Measurements from ENCODE around the gene MAN1C1.

DNA sequence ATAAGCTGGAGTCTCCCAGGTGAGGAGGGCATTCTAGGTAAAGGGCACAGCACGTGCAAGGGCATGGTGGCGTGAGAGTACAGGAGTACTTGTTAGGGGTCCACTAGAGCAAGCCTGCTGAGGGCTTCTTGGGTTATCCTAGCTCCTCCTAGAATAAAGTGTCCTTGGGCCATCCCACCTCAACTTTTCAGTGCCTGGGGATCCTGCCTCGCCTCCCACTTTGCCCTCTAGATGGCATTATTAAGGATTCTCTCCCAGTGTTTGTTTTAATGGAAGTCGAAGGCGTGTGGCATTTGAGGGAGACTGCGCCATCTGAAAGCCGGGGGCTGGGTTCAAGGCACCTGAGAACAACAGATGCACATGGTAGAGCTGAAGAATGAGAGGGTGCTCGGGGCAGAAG, 108.9 kb downstream of the MAN1C1 start:
- no peak for TF ChIP-seq RCOR1 (IDR thresholded peaks at IDR 0.05; ENCODE audit: low read length)
- TF ChIP-seq POLR2AphosphoS5 (IDR thresholded peaks at IDR 0.05; ENCODE audit: low read depth, low read length): no peak
- TF ChIP-seq, protein P1, sequence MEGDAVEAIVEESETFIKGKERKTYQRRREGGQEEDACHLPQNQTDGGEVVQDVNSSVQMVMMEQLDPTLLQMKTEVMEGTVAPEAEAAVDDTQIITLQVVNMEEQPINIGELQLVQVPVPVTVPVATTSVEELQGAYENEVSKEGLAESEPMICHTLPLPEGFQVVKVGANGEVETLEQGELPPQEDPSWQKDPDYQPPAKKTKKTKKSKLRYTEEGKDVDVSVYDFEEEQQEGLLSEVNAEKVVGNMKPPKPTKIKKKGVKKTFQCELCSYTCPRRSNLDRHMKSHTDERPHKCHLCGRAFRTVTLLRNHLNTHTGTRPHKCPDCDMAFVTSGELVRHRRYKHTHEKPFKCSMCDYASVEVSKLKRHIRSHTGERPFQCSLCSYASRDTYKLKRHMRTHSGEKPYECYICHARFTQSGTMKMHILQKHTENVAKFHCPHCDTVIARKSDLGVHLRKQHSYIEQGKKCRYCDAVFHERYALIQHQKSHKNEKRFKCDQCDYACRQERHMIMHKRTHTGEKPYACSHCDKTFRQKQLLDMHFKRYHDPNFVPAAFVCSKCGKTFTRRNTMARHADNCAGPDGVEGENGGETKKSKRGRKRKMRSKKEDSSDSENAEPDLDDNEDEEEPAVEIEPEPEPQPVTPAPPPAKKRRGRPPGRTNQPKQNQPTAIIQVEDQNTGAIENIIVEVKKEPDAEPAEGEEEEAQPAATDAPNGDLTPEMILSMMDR (IDR thresholded peaks at IDR 0.05): 0 out of 2 replicates have a peak, but pooled peaks have one; percentile 16
- TF ChIP-seq, protein P2, sequence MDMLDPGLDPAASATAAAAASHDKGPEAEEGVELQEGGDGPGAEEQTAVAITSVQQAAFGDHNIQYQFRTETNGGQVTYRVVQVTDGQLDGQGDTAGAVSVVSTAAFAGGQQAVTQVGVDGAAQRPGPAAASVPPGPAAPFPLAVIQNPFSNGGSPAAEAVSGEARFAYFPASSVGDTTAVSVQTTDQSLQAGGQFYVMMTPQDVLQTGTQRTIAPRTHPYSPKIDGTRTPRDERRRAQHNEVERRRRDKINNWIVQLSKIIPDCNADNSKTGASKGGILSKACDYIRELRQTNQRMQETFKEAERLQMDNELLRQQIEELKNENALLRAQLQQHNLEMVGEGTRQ (IDR thresholded peaks at IDR 0.05; ENCODE audit: borderline replicate concordance, low read depth, low read length): no peak
- TF ChIP-seq TAF1 (IDR thresholded peaks at IDR 0.05; ENCODE audit: borderline replicate concordance, low read depth, low read length): no peak
- TF ChIP-seq NRF1 (IDR thresholded peaks at IDR 0.05; ENCODE audit: low read depth, low read length): no peak
- TF ChIP-seq, protein P3, sequence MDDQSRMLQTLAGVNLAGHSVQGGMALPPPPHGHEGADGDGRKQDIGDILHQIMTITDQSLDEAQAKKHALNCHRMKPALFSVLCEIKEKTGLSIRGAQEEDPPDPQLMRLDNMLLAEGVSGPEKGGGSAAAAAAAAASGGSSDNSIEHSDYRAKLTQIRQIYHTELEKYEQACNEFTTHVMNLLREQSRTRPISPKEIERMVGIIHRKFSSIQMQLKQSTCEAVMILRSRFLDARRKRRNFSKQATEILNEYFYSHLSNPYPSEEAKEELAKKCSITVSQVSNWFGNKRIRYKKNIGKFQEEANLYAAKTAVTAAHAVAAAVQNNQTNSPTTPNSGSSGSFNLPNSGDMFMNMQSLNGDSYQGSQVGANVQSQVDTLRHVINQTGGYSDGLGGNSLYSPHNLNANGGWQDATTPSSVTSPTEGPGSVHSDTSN (IDR thresholded peaks at IDR 0.05): no peak
